GM18502 (cell line): ENCODE measurements around the gene KCNQ1.

Experiments used
- ATAC-seq: cut with Tn5 transposase; IDR thresholded peaks from one replicate; pipeline ENCODE4 v1.9.1; 2021; ENCODE audit warnings: mild to moderate bottlenecking; ENCODE audit not compliant: unreplicated experiment, poor library complexity

The KCNQ1 gene

DNA sequence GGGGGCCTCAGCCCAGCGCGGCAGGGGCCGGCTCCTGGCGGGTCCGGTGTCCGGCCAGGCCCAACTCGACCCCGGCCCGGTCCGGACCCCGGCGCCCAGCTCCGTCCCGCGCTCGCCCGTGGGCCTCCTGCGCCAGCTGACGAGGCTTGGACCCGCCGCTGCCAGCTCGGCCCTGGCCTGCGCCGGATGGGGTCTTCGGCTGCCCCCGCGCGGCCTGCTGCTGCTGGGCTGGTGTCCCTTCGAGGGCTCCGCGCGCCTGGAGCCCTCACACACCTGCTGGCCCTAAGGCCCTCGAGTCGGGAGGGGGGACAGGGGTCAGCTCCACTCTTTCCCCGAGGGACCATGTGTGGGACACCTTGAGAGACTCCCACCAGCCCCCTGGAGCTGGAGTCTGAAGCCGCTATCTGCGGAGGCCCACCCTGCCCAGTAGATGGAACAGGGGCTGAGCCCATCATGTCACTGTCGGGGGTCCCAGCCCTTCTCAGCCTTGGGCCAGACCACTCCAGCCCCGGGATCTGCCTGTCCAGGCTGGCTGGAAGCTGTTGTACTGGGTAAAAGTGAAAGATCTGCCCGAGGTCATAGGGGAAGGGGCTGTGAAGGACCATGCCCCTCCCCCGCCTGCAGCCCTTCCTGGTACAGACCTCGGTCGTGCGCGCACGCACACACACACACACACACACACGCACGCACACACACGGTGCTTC, 441.5 kb downstream of the KCNQ1 start:
- peak; percentile 9 for ATAC-seq

DNA sequence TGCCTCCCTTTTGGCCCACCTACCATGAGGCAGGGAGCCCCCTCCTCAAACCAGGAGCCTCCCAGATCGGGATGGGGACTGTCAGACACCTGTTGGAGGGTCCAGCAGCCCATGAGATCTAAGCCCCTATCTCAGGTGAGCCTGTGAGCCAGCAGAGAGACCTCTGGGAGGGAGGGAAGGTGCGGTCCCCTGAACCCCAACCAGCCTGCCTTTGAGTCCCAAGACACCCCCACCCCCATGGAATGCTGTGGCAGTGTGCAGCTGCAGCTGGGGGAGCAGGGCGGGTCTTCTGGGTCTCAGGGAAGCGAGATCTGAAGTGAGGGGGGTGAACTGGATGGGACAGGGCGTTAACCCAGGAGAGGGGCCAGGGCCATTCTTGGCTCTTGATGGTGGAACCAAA, 442.1 kb downstream of the KCNQ1 start:
- no peak for ATAC-seq

DNA sequence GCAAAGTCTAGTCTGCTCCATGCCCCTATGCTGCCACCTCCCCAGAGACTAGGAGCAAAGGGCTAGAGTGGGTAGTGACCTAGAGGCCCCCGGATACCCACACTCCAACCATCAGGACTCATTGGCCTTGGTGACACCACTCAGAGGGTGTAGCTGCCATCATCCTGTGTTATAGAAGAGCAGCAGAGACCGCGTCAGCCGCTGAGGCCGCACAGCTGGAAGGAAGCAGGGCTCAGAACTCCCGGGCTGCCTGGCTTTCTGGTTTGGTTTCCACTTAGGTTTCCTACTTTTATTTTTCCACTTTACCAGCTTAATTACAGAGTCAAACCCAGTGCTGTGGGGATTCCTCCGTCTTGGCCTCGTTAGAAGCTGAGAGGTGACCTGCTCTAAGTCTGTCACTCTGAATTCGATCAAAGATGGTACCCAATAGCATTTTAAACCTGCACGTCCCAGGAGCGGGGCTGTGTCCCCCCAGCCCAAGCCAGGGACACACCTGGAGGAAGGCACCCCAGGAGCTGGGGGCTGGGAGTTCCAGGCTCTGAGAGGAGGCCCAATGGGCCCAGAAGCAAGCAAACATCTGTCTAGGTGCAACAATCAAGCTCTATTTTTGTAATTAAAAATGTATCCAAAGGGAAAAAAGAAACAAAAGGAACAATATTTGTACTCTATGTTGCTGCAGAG, 442.8 kb downstream of the KCNQ1 start:
- ATAC-seq, result no peak

DNA sequence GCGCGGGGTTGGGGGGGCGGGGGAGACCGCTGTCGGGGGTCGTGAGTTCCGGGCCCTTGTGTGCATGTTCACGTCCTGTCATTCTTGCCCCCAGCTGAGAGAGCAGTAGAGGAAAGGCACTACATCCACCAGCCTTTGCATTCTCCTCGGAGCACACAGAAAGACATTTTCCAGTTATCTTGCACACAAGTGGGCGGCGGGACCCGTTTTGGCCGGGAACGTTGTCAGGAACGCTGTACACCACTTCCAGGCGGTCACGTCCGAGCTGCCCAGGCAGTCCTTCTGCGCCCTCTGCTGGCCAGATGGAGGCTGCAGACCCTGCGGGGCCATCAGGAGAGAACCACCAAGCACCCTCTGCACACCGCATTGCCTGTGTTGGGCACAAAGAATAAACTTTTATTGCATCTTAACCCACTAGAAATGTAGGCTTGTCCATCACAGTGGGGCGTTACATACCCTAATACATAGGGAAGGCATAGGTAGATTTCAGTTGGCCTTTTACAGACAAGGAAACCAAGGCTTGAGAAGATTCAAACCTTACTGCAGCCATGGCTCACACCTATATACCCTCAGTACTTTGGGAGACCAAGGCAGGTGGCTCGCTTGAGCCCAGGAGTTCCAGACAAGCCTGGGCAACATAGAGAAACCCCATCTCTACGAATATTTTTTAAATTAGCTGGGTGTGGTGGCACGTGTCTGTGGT, 443.6 kb downstream of the KCNQ1 start:
- ATAC-seq, result no peak

DNA sequence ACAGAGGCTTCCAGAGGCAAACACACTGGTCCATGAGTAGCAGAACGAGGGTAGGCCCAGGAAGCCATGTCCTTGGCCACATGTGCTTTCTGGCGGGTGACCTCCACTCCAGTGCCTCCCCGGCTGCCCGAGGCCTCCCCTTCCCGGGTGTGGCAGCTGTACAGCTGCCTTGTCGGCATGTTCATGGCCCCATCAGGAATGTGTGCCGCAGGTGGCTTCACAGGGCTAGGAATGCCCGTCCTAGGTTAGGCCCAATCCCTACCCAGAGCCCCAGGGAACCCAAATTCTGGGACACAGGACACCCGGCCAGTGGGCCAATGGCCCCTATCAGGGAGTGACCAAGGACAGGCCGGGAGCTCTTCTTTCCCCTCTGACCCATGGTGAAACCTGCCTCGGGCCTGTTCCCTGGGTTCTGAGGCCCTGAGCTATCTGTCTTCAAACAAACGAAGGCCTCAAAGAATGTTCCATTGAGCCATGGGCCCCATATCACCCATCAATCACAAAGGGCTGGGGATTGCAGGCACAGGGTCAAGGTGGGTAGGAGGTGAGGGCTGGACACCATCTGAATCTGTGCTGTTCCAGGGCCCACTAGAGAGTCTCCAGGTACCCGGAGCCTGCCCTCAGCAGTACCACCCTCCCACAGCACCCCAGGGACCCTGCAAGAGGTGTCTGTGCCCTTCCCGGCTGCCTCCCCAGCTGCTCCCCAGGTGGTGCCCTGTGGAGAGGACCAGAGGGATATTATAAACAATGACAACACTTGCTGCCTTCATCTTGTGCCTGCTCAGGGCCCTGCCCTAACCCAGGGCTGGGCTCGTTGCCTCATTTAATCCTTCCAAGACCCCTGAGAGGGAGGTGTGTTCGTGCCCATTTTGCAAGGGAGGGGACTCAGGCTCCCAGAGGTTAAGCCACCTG, 444.8 kb downstream of the KCNQ1 start:
- ATAC-seq, result no peak

DNA sequence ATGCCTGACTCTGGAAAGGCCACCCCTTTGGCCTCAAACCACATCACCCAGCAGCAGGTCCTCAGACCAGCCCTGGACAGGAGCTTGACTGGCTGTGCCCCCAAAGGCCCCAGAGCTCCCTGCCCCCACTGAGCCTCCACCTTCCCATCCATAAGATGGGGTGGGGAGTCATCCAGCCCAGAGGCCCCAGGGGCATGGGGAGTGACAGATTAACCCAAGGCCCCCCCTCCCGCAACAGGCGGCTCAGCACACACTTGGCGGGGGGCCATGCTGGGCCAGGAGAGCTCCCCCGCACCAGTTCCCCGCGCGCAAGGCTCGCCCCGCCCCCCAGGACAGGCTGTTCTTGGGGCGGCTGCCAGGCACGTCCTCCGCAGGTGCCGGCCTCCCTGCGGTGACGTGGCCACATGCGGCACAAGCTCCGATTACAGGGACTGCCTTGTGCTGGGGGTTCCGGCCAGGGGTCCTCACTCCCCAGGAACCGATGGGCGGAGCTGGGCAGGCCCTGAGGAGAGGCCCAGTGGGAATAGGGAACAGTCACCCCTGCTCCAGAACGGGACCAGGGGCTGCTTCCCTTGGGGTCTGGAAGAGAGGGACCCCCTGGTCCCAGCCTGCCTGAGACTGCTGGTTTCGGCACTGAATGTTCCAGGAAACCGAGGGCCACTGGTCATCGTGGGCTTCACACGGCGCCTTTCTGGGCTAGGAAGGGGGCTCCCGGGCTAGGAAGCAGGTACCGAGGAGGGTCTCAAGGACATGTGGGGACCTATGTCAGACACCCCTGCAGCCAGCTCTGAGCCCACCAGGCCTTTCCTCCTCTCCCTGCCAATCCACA, 445.9 kb downstream of the KCNQ1 start:
- no peak for ATAC-seq

DNA sequence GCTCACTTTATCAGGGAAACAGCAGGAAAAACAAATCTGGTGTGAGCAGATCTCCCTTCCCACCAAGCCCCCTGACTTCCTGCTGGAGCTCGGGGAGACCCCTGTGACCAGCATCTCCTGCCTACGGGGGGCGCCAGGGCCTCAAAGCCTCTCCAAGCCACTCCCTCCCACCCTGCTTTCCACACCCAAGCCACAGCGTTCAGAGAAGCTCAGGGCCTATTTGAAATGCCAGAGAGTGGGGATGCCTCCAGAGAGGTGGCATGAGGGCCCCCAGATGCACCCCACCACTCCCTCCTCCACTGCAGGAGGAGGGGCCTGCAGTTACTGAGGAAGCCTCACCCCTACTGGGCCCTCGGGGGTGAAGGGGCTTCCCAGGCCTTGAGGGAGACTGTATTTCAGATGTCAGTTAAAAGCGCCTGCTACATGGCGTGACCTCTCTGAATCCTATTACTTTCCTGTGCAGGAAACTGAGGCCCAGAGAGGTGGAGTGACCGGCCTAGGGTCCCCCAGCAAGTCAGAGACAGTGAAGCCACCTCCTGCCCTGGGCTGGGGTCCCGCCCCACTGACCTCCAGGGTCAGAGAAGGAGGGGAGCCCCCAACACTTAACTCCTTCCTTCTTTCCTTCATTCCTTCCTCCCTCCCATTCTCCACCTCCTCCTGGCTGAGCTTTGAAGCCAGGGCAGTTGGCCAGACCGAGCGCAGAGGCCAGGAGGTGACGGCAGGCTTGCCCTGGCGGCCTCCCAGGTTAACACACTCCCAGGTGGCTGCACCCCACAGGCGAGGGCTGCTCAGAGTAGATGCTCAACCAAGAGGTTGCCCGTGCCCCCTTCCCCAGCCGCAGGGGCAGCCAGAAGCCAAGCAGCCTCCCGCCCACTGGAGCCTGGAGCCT, 446.8 kb downstream of the KCNQ1 start:
- no peak for ATAC-seq

DNA sequence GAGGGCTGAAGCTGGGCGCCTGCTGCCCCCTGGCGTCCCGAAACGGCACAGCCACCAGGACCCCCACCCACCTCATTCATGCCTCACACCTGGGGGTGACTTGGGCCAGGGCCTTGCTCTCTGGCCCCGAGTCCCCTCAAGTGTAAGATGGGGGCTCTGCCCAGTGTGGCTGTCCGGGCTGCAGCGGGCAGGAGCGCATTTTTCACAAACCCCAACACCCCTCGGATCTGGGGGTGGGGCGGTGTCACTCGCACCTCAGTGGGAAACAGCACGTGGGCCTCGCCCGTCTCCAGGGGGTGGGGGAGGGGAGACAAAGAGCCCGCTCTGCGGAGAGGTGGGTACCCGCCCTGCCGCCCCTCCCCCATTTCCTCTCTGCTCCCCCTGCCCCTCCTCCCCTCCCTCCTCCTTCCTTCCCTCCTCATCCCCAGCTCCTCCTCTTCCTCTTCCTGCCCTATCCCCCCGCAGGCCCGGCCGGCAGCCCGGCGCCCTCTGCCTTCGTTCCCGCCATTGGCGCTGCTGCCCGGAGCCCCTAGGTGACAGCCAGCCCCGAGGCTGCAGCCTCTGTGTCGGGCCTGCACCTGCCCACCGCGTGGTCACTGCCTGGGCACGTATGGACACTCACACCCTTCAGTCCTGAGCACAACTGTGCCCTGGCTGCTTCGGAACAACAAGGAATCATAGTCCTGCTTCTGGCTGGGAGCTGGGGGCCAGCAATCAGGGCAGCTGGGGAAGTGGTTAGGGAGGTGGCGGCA, 447.6 kb downstream of the KCNQ1 start:
- ATAC-seq, result peak; percentile 60

DNA sequence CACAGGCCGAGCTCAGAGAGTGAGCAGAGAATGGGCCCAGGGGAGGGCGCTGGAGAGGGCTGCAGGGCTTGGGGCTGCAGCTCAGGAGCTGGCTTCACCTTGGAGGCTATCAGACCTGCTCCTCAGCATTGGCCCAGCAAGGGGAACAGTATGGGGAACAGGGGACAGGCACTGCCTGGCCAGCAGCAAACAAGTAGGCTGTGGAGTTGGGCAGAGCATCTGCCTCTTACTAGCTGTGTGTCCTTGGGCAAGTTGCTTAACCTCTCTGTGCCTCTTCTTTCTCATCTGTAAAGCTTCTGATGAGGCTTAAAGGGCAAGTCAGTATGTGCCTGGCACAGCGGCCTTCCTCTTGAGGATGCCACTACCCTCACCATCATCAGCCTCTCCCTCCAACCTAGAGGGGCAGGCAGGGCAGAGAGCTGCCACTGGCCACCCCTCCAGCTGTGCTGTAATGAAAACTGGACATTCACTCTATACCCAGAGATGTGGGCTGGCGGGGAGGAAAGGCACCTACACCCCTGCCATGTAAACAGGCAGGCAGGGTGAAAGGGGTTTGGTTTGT, 448.2 kb downstream of the KCNQ1 start:
- no peak for ATAC-seq

DNA sequence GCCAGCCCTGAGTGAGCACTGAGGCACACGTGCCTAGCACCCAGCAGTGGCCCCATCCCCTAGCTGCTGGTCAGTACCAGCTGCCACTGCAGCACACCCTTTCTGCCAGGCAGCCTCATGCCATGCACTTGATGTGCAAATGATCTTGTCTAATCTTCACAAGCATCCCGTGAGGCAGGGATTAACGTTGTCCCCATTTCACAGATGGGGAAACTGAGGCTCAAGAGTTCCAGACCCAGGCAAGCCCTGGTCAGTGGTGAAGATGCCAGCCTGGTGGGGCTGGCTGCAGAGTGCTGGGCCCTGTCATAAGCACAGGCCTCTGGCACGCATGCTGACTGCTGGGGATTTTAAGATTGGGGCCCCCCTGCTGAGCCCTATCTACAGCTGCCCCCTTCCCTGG, 449.1 kb downstream of the KCNQ1 start:
- ATAC-seq, result no peak

DNA sequence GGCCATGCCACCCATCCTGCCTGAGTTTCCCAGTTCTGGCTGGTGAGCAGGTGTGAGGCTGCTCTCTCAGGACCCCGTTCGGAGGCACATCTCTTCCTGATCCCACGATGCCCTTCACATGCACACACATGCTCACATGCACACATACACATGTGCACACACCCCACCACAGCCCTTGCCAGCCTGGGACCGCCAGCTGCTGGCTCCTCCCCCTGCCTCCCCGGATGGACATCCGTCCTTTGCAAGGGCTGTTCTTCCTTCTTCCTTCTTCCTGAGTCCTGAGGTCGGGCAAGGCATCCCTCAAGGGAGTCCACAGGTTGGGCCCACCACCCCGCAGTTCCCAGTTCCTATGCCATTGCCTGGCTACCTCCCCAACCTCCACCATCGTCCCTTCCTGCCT, 451.2 kb downstream of the KCNQ1 start:
- no peak for ATAC-seq

DNA sequence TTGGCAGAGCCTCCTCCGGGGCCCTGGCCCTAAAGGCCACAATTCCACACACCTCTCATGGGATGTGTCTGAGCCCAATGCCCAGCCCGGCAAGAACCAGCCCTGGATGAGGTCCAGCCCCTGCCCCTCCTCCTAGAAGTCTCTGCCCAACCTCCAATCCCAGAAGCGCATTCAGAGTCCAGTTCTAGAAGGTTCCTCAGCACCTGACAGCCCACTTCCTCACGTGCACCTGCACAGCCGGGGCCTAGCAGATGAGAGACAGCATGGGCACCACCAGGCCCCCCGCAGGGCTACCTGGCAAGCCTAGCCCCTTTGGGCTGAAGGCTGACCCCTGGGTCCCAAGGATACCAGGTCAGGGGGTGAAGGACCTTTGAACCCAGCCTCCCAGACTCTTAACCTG, 452.2 kb downstream of the KCNQ1 start:
- ATAC-seq, result no peak

DNA sequence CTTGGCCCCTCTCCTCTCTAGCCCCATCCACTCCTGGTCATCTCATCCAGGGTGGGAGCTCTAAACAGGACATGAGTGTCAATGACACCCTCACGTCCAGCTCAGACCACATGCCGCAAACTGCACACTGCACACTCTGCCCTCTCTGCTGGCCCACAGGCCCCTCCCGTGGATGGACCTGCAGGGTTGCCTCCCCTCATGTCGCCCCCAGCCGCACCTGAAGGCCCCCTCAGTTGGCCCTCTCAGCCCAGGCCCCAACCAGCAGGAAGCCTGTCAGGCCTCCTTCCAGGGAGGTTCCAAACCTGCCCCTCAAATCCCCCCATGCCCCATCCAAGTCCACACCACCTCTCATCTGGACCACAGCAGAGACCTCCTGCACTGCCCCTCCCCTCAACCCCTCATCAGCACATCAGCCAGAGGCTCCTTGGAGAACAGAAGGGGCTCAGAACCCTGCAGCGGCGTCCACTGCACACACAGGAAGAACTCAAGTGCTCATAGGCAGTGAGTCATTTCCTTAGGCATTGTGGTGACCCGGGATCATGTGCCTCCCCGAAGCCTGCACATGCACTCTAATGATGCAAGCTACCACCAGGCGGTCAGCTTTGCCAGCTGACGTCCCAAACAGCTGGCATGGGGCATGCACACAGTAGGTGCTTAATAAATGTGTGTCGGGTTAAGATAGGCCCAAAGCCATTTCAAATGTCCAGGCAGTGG, 453.7 kb downstream of the KCNQ1 start:
- ATAC-seq, result no peak
